GM12878 (cell line): ENCODE results near the gene TOP3A. TPM values are rescaled to one million over a fixed set of nuclear protein-coding genes. Genes with fewer than 3 reads are reported as not detected.

Source experiments
- ATAC-seq: fragments of 200-7000 bp; cut with Tn5 transposase; 3 replicates; pipeline ENCODE4 v1.9.1; 2020; ENCODE audit warnings: mild to moderate bottlenecking, moderate library complexity
- BruUV-seq: library from RNA; stranded (reverse); fragments of 400-500 nt; replicated peaks from 2 replicates; lab custom pipeline; 2021; lab: Mats Ljungman, UMichigan
- CTCF ChIA-PET: fragments of 300-600 bp; sonication (Branson Sonifier 250); formaldehyde crosslinking; extraction: SDS; loops from one replicate; lab custom pipeline; 2021; ENCODE audit warnings: inconsistent platforms; lab: Yijun Ruan, JAX
- POLR2A ChIA-PET: fragments of 350-600 bp; formaldehyde crosslinking; extraction: SDS; loops from one replicate; lab custom pipeline; 2021; ENCODE audit warnings: inconsistent platforms; lab: Charles Lee
- RAD21 ChIA-PET: fragments of 300-600 bp; sonication (Branson Sonifier 250); formaldehyde crosslinking; loops from one replicate; lab custom pipeline; 2023; ENCODE audit warnings: antibody characterized with exemption; ENCODE audit not compliant: unreplicated experiment; lab: Charles Lee
- SMC1A ChIA-PET: fragments of 300-600 bp; sonication (Branson Sonifier 250); formaldehyde crosslinking; loops from one replicate; lab custom pipeline; 2023; ENCODE audit not compliant: unreplicated experiment, uncharacterized antibody; lab: Charles Lee
- DNase-seq: peaks from one replicate; pipeline ENCODE4 v3.0.0-alpha.2; 2011; ENCODE audit warnings: low read depth, low spot score
- FAIRE-seq: peaks from 3 replicates; lab custom pipeline; 2011; peaks lifted over from hg19 to GRCh38; lab: Jason Lieb, UNC
- H2AFZ ChIP-seq: 2 replicates; pipeline ENCODE4 v1.6.0; 2011; ENCODE audit warnings: low read depth, low read length, control low read depth; ENCODE audit not compliant: control insufficient read depth
- H3K27ac ChIP-seq: 2 replicates; pipeline ENCODE4 v1.5.1; 2011; ENCODE audit warnings: control low read depth; ENCODE audit not compliant: control insufficient read depth, insufficient read depth
- H3K27me3 ChIP-seq, 2 experiments: replicated peaks in 1 of 2; 2 replicates each; pipeline versions ENCODE4 v1.6.0 to v1.6.1; 2011; ENCODE audit warnings: low read length in 1 of 2; ENCODE audit not compliant: control insufficient read depth in 2 of 2, insufficient read depth in 2 of 2
- H3K36me3 ChIP-seq, 2 experiments: 2 replicates each; pipeline ENCODE4 v1.5.1; 2011; ENCODE audit warnings: low read length in 1 of 2; ENCODE audit not compliant: control insufficient read depth in 2 of 2, insufficient read depth in 2 of 2
- H3K4me1 ChIP-seq: 2 replicates; pipeline ENCODE4 v1.6.1; 2011; ENCODE audit warnings: mild to moderate bottlenecking, low read length, moderate library complexity, mixed read lengths; ENCODE audit not compliant: control insufficient read depth, insufficient read depth
- H3K4me2 ChIP-seq: 2 replicates; pipeline ENCODE4 v1.6.0; 2011; ENCODE audit warnings: control low read depth; ENCODE audit not compliant: control insufficient read depth, insufficient read depth
- H3K4me3 ChIP-seq: fragments of 200-600 bp; sonication (generic); 2 replicates; pipeline ENCODE4 v1.5.1; 2016
- H3K79me2 ChIP-seq: 2 replicates; pipeline ENCODE4 v1.6.0; 2011; ENCODE audit warnings: low read length; ENCODE audit not compliant: control insufficient read depth, insufficient read depth
- H3K9ac ChIP-seq: 2 replicates; pipeline ENCODE4 v1.8.0; 2011; ENCODE audit warnings: low read length, control low read depth, mixed read lengths; ENCODE audit not compliant: control insufficient read depth, insufficient read depth
- H3K9me3 ChIP-seq: replicated peaks from 3 replicates; pipeline ENCODE4 v1.5.1; 2011; ENCODE audit warnings: mild to moderate bottlenecking, low read length; ENCODE audit not compliant: control insufficient read depth, insufficient read depth
- H4K20me1 ChIP-seq: 2 replicates; pipeline ENCODE4 v1.6.0; 2011; ENCODE audit not compliant: control insufficient read depth, insufficient read depth
- ASH2L ChIP-seq: fragments of 300-600, 200-600 bp; sonication (generic); IDR thresholded peaks from 2 replicates; pipeline ENCODE4 v1.6.1; 2017; ENCODE audit warnings: low read depth, mild to moderate bottlenecking, borderline replicate concordance
- CBX5 ChIP-seq: sonication (generic); IDR thresholded peaks from 2 replicates; pipeline ENCODE4 v1.6.1; 2016; ENCODE audit warnings: low read depth, moderate library complexity, mild to moderate bottlenecking, inconsistent platforms
- E4F1 ChIP-seq: fragments of 450-650 bp; IDR thresholded peaks from 2 replicates; pipeline ENCODE4 v1.6.1; 2018; ENCODE audit warnings: borderline replicate concordance, mild to moderate bottlenecking; ENCODE audit not compliant: partially characterized antibody
- HDAC2 ChIP-seq: fragments of 200-600 bp; sonication (generic); IDR thresholded peaks from 2 replicates; pipeline ENCODE4 v1.6.1; 2017
- JUND ChIP-seq: IDR thresholded peaks from 2 replicates; pipeline ENCODE4 v1.6.1; 2012; ENCODE audit warnings: low read depth, mild to moderate bottlenecking, low read length, improper control_type of control experiment, moderate library complexity
- MEF2A ChIP-seq: IDR thresholded peaks from 2 replicates; pipeline ENCODE4 v1.6.1; 2011; ENCODE audit warnings: low read depth, mild to moderate bottlenecking, low read length, moderate library complexity; ENCODE audit not compliant: insufficient read depth
- MLLT1 ChIP-seq: fragments of 450-650 bp; IDR thresholded peaks from 2 replicates; pipeline ENCODE4 v1.6.1; 2016; ENCODE audit warnings: mild to moderate bottlenecking
- PRDM15 ChIP-seq: fragments of 450-650 bp; formaldehyde crosslinking; IDR thresholded peaks from 2 replicates; pipeline ENCODE4 v1.4.0; 2020; ENCODE audit warnings: mild to moderate bottlenecking, moderate library complexity
- SRF ChIP-seq, 2 experiments: IDR thresholded peaks; 2 replicates each; pipeline ENCODE4 v1.6.1; 2011; ENCODE audit warnings: low read depth in 2 of 2, low read length in 2 of 2, mild to moderate bottlenecking in 1 of 2, moderate library complexity in 1 of 2
- ZBTB4 ChIP-seq: fragments of 450-650 bp; formaldehyde crosslinking; IDR thresholded peaks from 2 replicates; pipeline ENCODE4 v1.4.0; 2022; ENCODE audit warnings: mild to moderate bottlenecking, moderate library complexity
- ZNF217 ChIP-seq: fragments of 450-650 bp; IDR thresholded peaks from 2 replicates; pipeline ENCODE4 v1.6.1; 2017; ENCODE audit warnings: antibody characterized with exemption, mild to moderate bottlenecking
- WGBS: methylation state at CpG from one replicate; pipeline ENCODE4 v1.1.6; 2016; ENCODE audit warnings: low lambda C conversion rate; ENCODE audit not compliant: insufficient replicate concordance, insufficient coverage; ENCODE audit errors: missing lambda C conversion rate; 5-methylcytosine and 5-hydroxymethylcytosine counted together
- in situ Hi-C: fragments of 300-500 bp; cut with MboI; formaldehyde crosslinking; loops from 9 replicates; pipeline ENCODE4 v1.14.3; 2018; ENCODE audit warnings: mixed read lengths
- intact Hi-C: fragments of 100-400 bp; cut with micrococcal nuclease; formaldehyde crosslinking; loops from one replicate; pipeline ENCODE4 v1.14.2; 2022; ENCODE audit not compliant: unreplicated experiment
- polyA plus RNA-seq, 11 experiments: library from polyadenylated mRNA; depleted of rRNA in 4 of 11; unstranded in 6 of 11; stranded (reverse) in 5 of 11; fragments of >200 nt; fragmentation: Nextera tagmentation in 4 of 11; fragmentation: Illumina TruSeq in 1 of 11; extraction: Ambion mirVana in 4 of 11; extraction: Trizol in 1 of 11; gene quantifications; 1 replicate in 1 of 11; 2 replicates in 10 of 11; pipeline versions ENCODE4 v1.2.1 to v1.2.3, GENCODE V29; 2011 to 2016; ENCODE audit warnings: inconsistent platforms in 2 of 11, missing spikeins in 2 of 11, low read depth in 1 of 11
- total RNA-seq, 4 experiments: library from RNA; depleted of rRNA in 3 of 4; stranded (reverse); fragments of >200 nt in 3 of 4; fragmentation: Illumina TruSeq in 1 of 4; extraction: Trizol in 1 of 4; gene quantifications; 2 replicates each; pipeline versions ENCODE4 v1.2.1 to v1.2.3, GENCODE V29; 2013 to 2021

The TOP3A gene
- total and polyA plus RNA-seq, 10 of the 15 experiments (the other 5 are each of a cell fraction or from before 2014, with no cell fraction given) = 4.2 to 51.9 (median 31.8) TPM

GRCh38 chr17:18261146-18261515, 53.7 kb downstream of the TOP3A start:
- POLR2A ChIA-PET = interaction anchor here (0.5 to 1.7 kb wide), 2 partner anchors 54 to 100 kb away, joined by 3 to 5 read pairs; partner anchors contain the start of genes SMCR8 and TOP3A
- in situ Hi-C loops (no loop called here), intact Hi-C loops (loop anchor here (2.0 kb wide), 2 partner anchors 34 to 54 kb away; partner anchors contain the start of genes SMCR8 and TOP3A)
- H3K9ac ChIP-seq = peak overlapping the region; percentile 79
- peaks cover 14% of the 10 kb centered on the region for H3K79me2 ChIP-seq
- peak overlapping the region; percentile 91 for H3K4me3 ChIP-seq
- peak overlapping the region; percentile 96 for H2AFZ ChIP-seq
- peaks cover 21% of the 10 kb centered on the region for H3K4me1 ChIP-seq
- CTCF ChIA-PET = interaction anchor here (1.4 kb wide), 1 partner anchor 83 kb away, joined by 3 read pairs; no protein-coding TSS in a partner anchor
- H3K27me3 ChIP-seq = no peaks in the 10 kb centered on the region
- RAD21 ChIA-PET = interaction anchor here (1.5 kb wide), 1 partner anchor 54 kb away, joined by 3 read pairs; the partner anchor contains the start of gene TOP3A
- H3K4me2 ChIP-seq = peak overlapping the region; percentile 95
- no peaks in the 10 kb centered on the region for H4K20me1 ChIP-seq
- no TSS peak for BruUV-seq
- ATAC-seq = peak; percentile 32
- H3K27ac ChIP-seq = peak overlapping the region; percentile 82
- H3K9me3 ChIP-seq = no peaks in the 10 kb centered on the region
- H3K36me3 ChIP-seq = peaks cover 0 to 5% of the 10 kb centered on the region in 2 experiments; a peak in 3 of 4 replicates
- FAIRE-seq = no peak
- under 1% methylated on average over 16 of the region's 16 CpGs for WGBS
- SMC1A ChIA-PET = no interaction called here
- DNase-seq = no peak
- 0 out of 4 replicates have a peak, but pooled peaks of 1 of the 2 experiments have one; percentile 47 for TF ChIP-seq SRF (IDR thresholded peaks at IDR 0.05; ENCODE audit: low read depth in 2 of 2, low read length in 2 of 2)
- TF ChIP-seq HDAC2 = no peak
- TF ChIP-seq MEF2A = no peak
- TF ChIP-seq PRDM15 (CRISPR knock-in tag) = no peak
- no peak for TF ChIP-seq ASH2L
- no peak for TF ChIP-seq ZBTB4 (CRISPR knock-in tag)
- no peak for TF ChIP-seq CBX5
- TF ChIP-seq JUND = no peak
- no peak for TF ChIP-seq ZNF217
- TF ChIP-seq MLLT1 = peak; percentile 46
- no peak for TF ChIP-seq E4F1
